IPS-18a (cell line): ENCODE measurements around the gene DTNBP1.

Source experiments
- H3K27ac ChIP-seq: one replicate; pipeline ENCODE4 v1.5.1; 2013; ENCODE audit warnings: low read length
- H3K27me3 ChIP-seq: one replicate; pipeline ENCODE4 v1.6.1; 2013; ENCODE audit warnings: mild to moderate bottlenecking, low read length; ENCODE audit not compliant: control insufficient read depth, insufficient read depth
- H3K36me3 ChIP-seq: one replicate; pipeline ENCODE4 v1.6.1; 2013; ENCODE audit warnings: low read depth, low read length; ENCODE audit not compliant: control insufficient read depth
- H3K4me1 ChIP-seq: one replicate; pipeline ENCODE4 v1.6.1; 2013; ENCODE audit warnings: low read depth, low read length; ENCODE audit not compliant: control insufficient read depth
- H3K4me3 ChIP-seq: one replicate; pipeline ENCODE4 v1.5.1; 2013; ENCODE audit warnings: low read length
- H3K9ac ChIP-seq: one replicate; pipeline ENCODE4 v1.6.1; 2013; ENCODE audit warnings: mild to moderate bottlenecking, low read length, moderate library complexity
- H3K9me3 ChIP-seq: one replicate; pipeline ENCODE4 v1.6.1; 2013; ENCODE audit warnings: low read depth, low read length; ENCODE audit not compliant: control insufficient read depth

The DTNBP1 gene

DNA sequence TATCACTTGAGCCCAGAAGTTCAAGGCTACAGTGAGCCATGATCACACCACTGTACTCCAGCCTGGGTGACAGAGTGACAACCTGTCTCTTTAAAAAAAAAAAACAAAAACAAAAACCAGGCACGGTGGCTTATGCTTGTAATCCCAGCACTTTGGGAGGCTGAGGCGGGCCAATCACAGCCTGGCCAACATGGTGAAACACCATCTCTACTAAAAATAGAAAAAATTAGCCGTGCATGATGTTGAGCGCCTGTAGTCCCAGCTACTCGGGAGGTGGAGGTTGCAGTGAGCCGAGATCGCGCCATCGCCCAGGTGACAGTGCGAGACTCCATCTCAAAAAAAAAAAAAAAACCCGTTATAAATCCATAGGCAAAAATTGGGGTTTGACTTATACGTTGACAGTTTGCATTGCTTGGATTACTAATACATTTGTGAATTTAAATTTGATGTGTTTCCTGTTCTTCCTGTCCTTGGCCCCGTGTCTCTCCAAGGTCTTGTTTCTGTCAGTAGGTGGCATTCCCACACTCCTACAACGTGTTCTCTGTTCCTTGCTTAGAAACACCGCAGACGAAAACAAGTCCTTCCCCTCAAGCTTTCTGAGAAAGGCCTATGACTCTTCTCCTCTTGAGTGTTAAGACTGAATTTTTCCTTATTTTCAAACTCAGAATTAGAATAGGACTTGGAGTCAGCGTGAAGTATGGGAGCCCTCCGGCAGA is 147.0 kb downstream of the DTNBP1 start:
- Histone ChIP-seq H3K27me3 (no peaks in the 10 kb centered on the region), H3K4me3 (no peak overlapping the region), H3K27ac (no peak overlapping the region), H3K36me3 (peaks cover 96% of the 10 kb centered on the region), H3K9ac (no peak overlapping the region), H3K9me3 (no peaks in the 10 kb centered on the region), H3K4me1 (no peaks in the 10 kb centered on the region)

GRCh38 chr6:15515226-15515625 is 147.6 kb downstream of the DTNBP1 start:
- Histone ChIP-seq H3K9ac (no peak overlapping the region), H3K36me3 (peaks cover 100% of the 10 kb centered on the region), H3K27ac (no peak overlapping the region), H3K9me3 (no peaks in the 10 kb centered on the region), H3K27me3 (no peaks in the 10 kb centered on the region), H3K4me1 (no peaks in the 10 kb centered on the region), H3K4me3 (no peak overlapping the region)

DNA sequence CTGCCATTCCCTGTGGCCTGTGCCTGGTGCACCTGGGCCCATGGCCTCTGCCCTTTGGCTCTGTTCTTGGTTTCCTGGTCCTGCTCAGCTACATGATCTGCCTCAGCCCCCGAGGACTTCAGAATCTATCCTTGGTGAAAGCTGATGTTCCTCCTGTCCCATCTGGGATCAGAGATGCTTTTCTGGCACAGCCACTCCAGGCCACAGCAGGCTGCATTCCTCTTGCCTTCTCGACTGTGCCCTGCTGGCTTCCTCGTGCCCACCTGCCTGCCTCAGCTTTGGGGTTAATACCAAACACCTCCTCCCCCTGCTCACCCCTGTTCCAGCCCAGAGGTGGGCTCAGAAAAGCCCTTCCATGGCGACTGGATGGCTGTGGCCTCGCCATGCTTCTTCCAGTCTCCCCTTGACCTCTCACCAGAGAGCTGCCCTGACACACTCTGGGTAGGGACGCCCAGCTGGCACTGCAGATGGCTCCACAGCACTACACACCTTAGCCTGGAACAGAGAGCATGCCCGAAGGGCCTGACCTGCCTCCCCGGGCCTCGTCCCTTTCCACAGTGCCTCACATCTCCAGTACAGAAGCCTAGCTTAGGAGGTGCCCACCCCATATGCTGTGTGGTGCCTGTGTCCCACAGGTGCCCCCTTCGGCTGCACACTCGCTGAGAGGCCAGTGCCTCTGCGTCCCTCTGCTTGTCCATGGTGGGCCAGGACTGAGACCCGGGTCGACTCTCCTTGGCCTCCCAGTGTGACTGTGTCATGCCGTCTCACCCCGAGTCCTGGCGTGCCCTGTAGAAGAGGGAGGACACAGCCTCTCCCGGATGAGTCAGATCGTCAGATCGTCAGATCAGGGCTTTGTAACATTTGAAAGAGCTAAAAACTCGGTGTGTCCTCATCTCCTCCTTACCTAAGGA is 148.8 kb downstream of the DTNBP1 start:
- no peaks in the 10 kb centered on the region for H3K27me3 ChIP-seq
- no peaks in the 10 kb centered on the region for H3K9me3 ChIP-seq
- peaks cover 100% of the 10 kb centered on the region for H3K36me3 ChIP-seq
- H3K9ac ChIP-seq, result no peak overlapping the region
- H3K27ac ChIP-seq, result no peak overlapping the region
- H3K4me3 ChIP-seq, result no peak overlapping the region
- no peaks in the 10 kb centered on the region for H3K4me1 ChIP-seq

DNA sequence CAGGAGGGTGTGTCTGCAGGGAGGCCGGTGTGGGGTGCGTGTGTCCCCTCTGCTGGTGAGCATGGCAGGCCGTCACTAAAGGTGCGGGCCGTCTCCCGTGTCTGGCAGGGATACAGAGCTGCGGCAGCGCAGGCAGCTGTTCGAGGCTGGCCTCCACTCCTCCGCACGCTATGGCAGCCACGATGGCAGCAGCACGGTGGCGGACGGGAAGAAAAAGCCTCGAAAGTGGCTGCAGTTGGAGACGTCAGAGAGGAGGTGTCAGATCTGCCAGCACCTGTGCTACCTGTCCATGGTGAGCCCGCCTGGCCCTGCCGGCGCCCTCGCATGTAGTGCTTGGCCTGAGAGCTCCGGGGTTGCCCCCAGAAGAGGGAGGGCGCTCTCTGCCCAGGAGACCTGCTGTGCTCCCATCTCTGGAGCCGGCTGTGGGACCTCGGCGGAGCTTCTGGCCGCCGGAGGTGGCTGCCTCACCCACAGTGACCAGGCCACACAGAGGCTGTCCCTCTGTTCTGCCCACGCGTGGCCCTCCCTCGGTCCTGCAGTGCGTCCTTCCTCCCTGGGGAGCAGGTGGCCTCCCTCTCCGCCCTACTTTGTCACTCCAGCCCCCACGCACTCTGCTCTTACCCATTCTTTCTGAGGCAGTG is 149.6 kb downstream of the DTNBP1 start:
- Histone ChIP-seq H3K9ac (no peak overlapping the region), H3K27me3 (no peaks in the 10 kb centered on the region), H3K9me3 (no peaks in the 10 kb centered on the region), H3K36me3 (peaks cover 100% of the 10 kb centered on the region), H3K4me1 (peaks cover under 1% of the 10 kb centered on the region), H3K4me3 (no peak overlapping the region), H3K27ac (no peak overlapping the region)

GRCh38 chr6:15512721-15513120 is 150.1 kb downstream of the DTNBP1 start:
- no peaks in the 10 kb centered on the region for H3K9me3 ChIP-seq
- no peak overlapping the region for H3K27ac ChIP-seq
- no peak overlapping the region for H3K4me3 ChIP-seq
- no peaks in the 10 kb centered on the region for H3K27me3 ChIP-seq
- peaks cover 100% of the 10 kb centered on the region for H3K36me3 ChIP-seq
- no peak overlapping the region for H3K9ac ChIP-seq
- H3K4me1 ChIP-seq, result peaks cover 4% of the 10 kb centered on the region

GRCh38 chr6:15512126-15512525 is 150.7 kb downstream of the DTNBP1 start:
- peaks cover 4% of the 10 kb centered on the region for H3K4me1 ChIP-seq
- no peak overlapping the region for H3K4me3 ChIP-seq
- peaks cover 100% of the 10 kb centered on the region for H3K36me3 ChIP-seq
- no peaks in the 10 kb centered on the region for H3K9me3 ChIP-seq
- no peak overlapping the region for H3K27ac ChIP-seq
- no peaks in the 10 kb centered on the region for H3K27me3 ChIP-seq
- no peak overlapping the region for H3K9ac ChIP-seq

DNA sequence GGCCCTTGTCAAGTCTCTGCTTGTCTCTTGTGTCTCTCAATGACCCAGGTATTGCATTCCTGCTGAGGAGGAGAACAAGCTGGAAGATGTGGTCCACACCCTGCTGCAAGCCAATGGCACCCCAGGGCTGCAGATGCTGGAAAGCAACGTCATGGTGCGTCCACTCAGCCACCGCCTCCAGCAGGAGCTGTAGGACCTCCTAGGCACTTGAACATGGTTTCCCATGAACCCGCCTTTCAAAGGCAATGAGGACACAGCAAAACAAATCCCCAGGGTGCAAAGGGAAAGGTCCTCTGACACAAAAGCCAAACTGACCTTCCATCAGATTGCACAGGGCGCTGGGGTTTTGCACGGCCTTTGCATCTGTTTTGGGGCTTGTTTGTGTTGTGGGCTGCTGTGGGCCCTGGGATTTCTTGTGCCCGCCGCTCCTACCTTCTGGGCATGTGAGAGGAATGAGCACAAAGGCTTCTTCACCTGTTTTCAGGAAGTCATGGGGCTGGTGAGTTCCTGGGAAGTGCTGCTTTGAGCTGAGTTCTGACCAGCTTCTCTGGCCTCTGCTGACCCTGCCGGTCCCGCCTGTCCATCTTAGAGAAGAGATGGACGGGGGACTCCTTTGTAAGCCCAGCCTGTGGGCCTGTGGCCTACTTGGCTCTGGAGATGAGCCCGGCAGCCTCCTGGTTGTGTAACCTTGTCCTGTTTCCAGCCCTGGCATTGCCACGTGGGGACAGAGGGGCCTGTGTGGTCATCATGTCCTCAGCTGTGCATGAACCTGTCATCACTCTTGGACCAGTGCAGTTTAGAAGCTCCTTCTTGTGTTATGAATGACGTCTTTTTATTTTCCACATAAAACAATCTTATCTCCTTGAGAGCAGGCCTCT is 151.3 kb downstream of the DTNBP1 start:
- Histone ChIP-seq H3K36me3 (peaks cover 100% of the 10 kb centered on the region), H3K27me3 (no peaks in the 10 kb centered on the region), H3K9ac (no peak overlapping the region), H3K27ac (no peak overlapping the region), H3K9me3 (no peaks in the 10 kb centered on the region), H3K4me1 (peaks cover 4% of the 10 kb centered on the region), H3K4me3 (no peak overlapping the region)

DNA sequence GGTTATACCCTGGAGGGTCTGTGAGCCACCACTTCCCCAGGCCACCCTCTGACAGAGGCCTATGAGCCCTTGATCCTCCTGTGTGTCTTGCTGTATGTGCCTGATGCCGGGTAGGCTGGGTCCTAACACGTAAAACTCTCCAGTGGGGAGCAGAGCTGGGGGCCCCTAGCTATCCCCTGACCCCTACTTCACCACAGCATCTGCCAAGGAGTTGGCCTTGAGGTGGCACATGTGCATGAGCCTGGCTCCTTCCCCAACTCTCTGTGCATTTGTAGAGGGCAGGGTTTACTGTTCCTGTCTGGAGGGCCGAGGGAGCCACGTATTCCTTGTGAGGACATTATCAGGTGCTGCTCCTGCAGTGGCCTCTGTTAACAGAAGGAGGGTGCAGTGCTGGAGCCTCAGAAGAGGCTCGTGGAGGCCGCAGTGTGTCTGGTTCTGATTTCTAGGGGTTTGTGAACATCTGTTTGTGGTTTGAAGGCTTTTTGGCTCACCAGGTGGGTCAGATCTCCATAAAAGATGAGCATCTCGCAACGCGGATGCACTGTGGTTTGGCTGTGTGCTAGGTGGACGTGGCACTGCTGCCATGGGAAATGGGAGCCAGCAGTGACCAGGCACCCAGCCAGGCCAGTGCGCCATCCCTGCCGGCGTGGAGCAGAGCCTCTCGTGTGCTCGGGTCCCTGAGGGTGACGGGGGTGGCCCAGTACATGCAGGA is 152.1 kb downstream of the DTNBP1 start:
- no peak overlapping the region for H3K27ac ChIP-seq
- H3K36me3 ChIP-seq, result peaks cover 98% of the 10 kb centered on the region
- H3K9me3 ChIP-seq, result no peaks in the 10 kb centered on the region
- no peak overlapping the region for H3K9ac ChIP-seq
- H3K4me1 ChIP-seq, result peaks cover 4% of the 10 kb centered on the region
- H3K27me3 ChIP-seq, result no peaks in the 10 kb centered on the region
- H3K4me3 ChIP-seq, result no peak overlapping the region

DNA sequence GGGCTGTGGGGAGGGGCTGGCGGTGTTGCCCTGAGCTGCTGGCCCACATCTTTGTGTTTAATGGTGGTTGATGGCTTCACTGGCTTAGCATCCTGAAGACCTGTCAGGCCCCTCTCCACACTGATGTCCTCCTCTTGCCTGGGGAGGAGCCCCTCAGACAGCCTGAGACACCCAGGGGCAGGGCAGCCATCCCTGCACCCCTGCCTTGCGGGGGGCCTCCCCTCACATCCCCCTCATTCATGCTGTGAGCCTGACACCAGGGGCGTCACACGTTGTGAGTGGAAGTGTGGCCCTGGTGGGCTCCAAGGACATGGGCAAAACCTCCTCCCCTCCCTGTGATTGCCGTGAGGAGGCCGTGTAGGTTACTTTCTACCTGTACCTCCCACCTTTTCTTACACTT is 152.7 kb downstream of the DTNBP1 start:
- Histone ChIP-seq H3K9ac (no peak overlapping the region), H3K27ac (no peak overlapping the region)

GRCh38 chr6:15509335-15509933 is 153.4 kb downstream of the DTNBP1 start:
- no peak overlapping the region for H3K27ac ChIP-seq
- H3K9ac ChIP-seq, result no peak overlapping the region
- H3K4me1 ChIP-seq, result peaks cover 4% of the 10 kb centered on the region
- peaks cover 98% of the 10 kb centered on the region for H3K36me3 ChIP-seq
- H3K4me3 ChIP-seq, result no peak overlapping the region
- no peaks in the 10 kb centered on the region for H3K27me3 ChIP-seq
- no peaks in the 10 kb centered on the region for H3K9me3 ChIP-seq

More for the DNA sequence above, 152.7 kb downstream of the DTNBP1 start:
- Histone ChIP-seq H3K4me1 (peaks cover 4% of the 10 kb centered on the region), H3K27me3 (no peaks in the 10 kb centered on the region), H3K9me3 (no peaks in the 10 kb centered on the region), H3K36me3 (peaks cover 98% of the 10 kb centered on the region), H3K4me3 (no peak overlapping the region)
